IPS DF 6.9 (cell line): Measurements from ENCODE around the gene OPN4.

Experiments
- DNase-seq: peaks from one replicate; pipeline ENCODE4 v3.0.0-alpha.2; 2013; ENCODE audit warnings: low read depth, low spot score
- H3K27ac ChIP-seq: one replicate; pipeline ENCODE4 v1.5.1; 2013; ENCODE audit warnings: low read length, control low read depth
- H3K27me3 ChIP-seq: 2 replicates; pipeline ENCODE4 v1.6.1; 2013; ENCODE audit warnings: mild to moderate bottlenecking, low read length; ENCODE audit not compliant: control insufficient read depth, insufficient read depth
- H3K36me3 ChIP-seq: 2 replicates; pipeline ENCODE4 v1.6.1; 2013; ENCODE audit warnings: low read length; ENCODE audit not compliant: control insufficient read depth, insufficient read depth
- H3K4me1 ChIP-seq: 2 replicates; pipeline ENCODE4 v1.6.1; 2013; ENCODE audit warnings: low read length; ENCODE audit not compliant: control insufficient read depth, insufficient read depth
- H3K4me3 ChIP-seq: 2 replicates; pipeline ENCODE4 v1.5.1; 2013; ENCODE audit warnings: mild to moderate bottlenecking, low read length
- H3K9me3 ChIP-seq: 2 replicates; pipeline ENCODE4 v1.6.1; 2013; ENCODE audit warnings: low read length, inconsistent platforms; ENCODE audit not compliant: control insufficient read depth, insufficient read depth
- WGBS: extraction: QIAGEN DNeasy Blood & Tissue Kit; methylation state at CpG from one replicate; pipeline ENCODE4 v1.1.7; 2013; ENCODE audit warnings: mixed read lengths, missing lambda C conversion rate; ENCODE audit not compliant: insufficient read length, insufficient coverage; 5-methylcytosine and 5-hydroxymethylcytosine counted together

The OPN4 gene

GRCh38 chr10:86690657-86691084 is 36.3 kb downstream of the OPN4 start:
- Histone ChIP-seq H3K9me3 (no peaks in the 10 kb centered on the region), H3K4me3 (no peak overlapping the region), H3K27me3 (no peaks in the 10 kb centered on the region), H3K27ac (no peak overlapping the region), H3K36me3 (no peaks in the 10 kb centered on the region), H3K4me1 (peaks cover 4% of the 10 kb centered on the region)
- DNase-seq: no peak
- WGBS: no CpG with 5 or more reads among the region's 3 CpGs

GRCh38 chr10:86691333-86692022 is 37.1 kb downstream of the OPN4 start:
- WGBS: no CpG with 5 or more reads among the region's 14 CpGs
- Histone ChIP-seq H3K4me3 (no peak overlapping the region), H3K27me3 (no peaks in the 10 kb centered on the region), H3K36me3 (no peaks in the 10 kb centered on the region), H3K27ac (no peak overlapping the region), H3K4me1 (peaks cover 4% of the 10 kb centered on the region), H3K9me3 (no peaks in the 10 kb centered on the region)
- DNase-seq: no peak

GRCh38 chr10:86692023-86692514 is 37.7 kb downstream of the OPN4 start:
- WGBS: no CpG with 5 or more reads among the region's 8 CpGs
- H3K27ac ChIP-seq: no peak overlapping the region
- peaks cover 4% of the 10 kb centered on the region; the same call in 1 of the 2 replicates for H3K4me1 ChIP-seq
- H3K36me3 ChIP-seq: no peaks in the 10 kb centered on the region
- H3K4me3 ChIP-seq: no peak overlapping the region
- no peak for DNase-seq
- H3K27me3 ChIP-seq: no peaks in the 10 kb centered on the region
- H3K9me3 ChIP-seq: no peaks in the 10 kb centered on the region

GRCh38 chr10:86692664-86693063 is 38.3 kb downstream of the OPN4 start:
- no CpG with 5 or more reads among the region's 7 CpGs for WGBS
- H3K27ac ChIP-seq: no peak overlapping the region
- H3K36me3 ChIP-seq: no peaks in the 10 kb centered on the region
- H3K4me1 ChIP-seq: peaks cover 4% of the 10 kb centered on the region; the same call in 1 of the 2 replicates
- DNase-seq: no peak
- H3K27me3 ChIP-seq: no peaks in the 10 kb centered on the region
- H3K4me3 ChIP-seq: no peak overlapping the region
- no peaks in the 10 kb centered on the region for H3K9me3 ChIP-seq

GRCh38 chr10:86693275-86693674 is 38.9 kb downstream of the OPN4 start:
- peaks cover 4% of the 10 kb centered on the region; the same call in 1 of the 2 replicates for H3K4me1 ChIP-seq
- no peaks in the 10 kb centered on the region for H3K9me3 ChIP-seq
- H3K27ac ChIP-seq: no peak overlapping the region
- no peak for DNase-seq
- H3K4me3 ChIP-seq: no peak overlapping the region
- no peaks in the 10 kb centered on the region for H3K36me3 ChIP-seq
- no peaks in the 10 kb centered on the region for H3K27me3 ChIP-seq
- no CpG with 5 or more reads among the region's 2 CpGs for WGBS

GRCh38 chr10:86693721-86694369 is 39.5 kb downstream of the OPN4 start:
- H3K4me3 ChIP-seq: no peak overlapping the region
- H3K4me1 ChIP-seq: peaks cover under 1% of the 10 kb centered on the region; the same call in 1 of the 2 replicates
- no peak for DNase-seq
- no peaks in the 10 kb centered on the region for H3K9me3 ChIP-seq
- H3K27me3 ChIP-seq: no peaks in the 10 kb centered on the region
- WGBS: no CpG with 5 or more reads among the region's 10 CpGs
- no peak overlapping the region for H3K27ac ChIP-seq
- H3K36me3 ChIP-seq: no peaks in the 10 kb centered on the region

GRCh38 chr10:86698207-86698940 is 44.0 kb downstream of the OPN4 start:
- no CpG with 5 or more reads among the region's 9 CpGs for WGBS
- DNase-seq: no peak
- no peak overlapping the region for H3K4me3 ChIP-seq
- H3K27me3 ChIP-seq: no peaks in the 10 kb centered on the region
- H3K4me1 ChIP-seq: no peaks in the 10 kb centered on the region
- H3K36me3 ChIP-seq: no peaks in the 10 kb centered on the region
- no peaks in the 10 kb centered on the region for H3K9me3 ChIP-seq
- H3K27ac ChIP-seq: no peak overlapping the region

GRCh38 chr10:86699125-86699524 is 44.8 kb downstream of the OPN4 start:
- WGBS: no CpG with 5 or more reads among the region's 7 CpGs
- no peak for DNase-seq
- Histone ChIP-seq H3K27ac (no peak overlapping the region), H3K27me3 (no peaks in the 10 kb centered on the region), H3K9me3 (no peaks in the 10 kb centered on the region), H3K36me3 (no peaks in the 10 kb centered on the region), H3K4me3 (no peak overlapping the region), H3K4me1 (no peaks in the 10 kb centered on the region)

- no peak overlapping the region for H3K27ac ChIP-seq
- H3K27me3 ChIP-seq: no peaks in the 10 kb centered on the region
- no CpG with 5 or more reads among the region's 8 CpGs for WGBS
- H3K4me3 ChIP-seq: no peak overlapping the region
- H3K4me1 ChIP-seq: no peaks in the 10 kb centered on the region
- H3K9me3 ChIP-seq: no peaks in the 10 kb centered on the region
- no peak for DNase-seq
- H3K36me3 ChIP-seq: no peaks in the 10 kb centered on the region
These were observed 45.2 kb downstream of the OPN4 start for GRCh38 chr10:86699541-86699940.

GRCh38 chr10:86699991-86700840 is 45.9 kb downstream of the OPN4 start:
- Histone ChIP-seq H3K27me3 (no peaks in the 10 kb centered on the region), H3K4me3 (no peak overlapping the region), H3K9me3 (no peaks in the 10 kb centered on the region), H3K4me1 (no peaks in the 10 kb centered on the region), H3K36me3 (no peaks in the 10 kb centered on the region), H3K27ac (no peak overlapping the region)
- DNase-seq: no peak
- no CpG with 5 or more reads among the region's 9 CpGs for WGBS
